A549 (cell line): ENCODE data around the gene TET2. TPM values are rescaled to one million over a fixed set of nuclear protein-coding genes. Genes with fewer than 3 reads are reported as not detected.

Source experiments
- ATAC-seq, 2 experiments: fragments of 200-7000 bp in 1 of 2; fragments of >200 bp in 1 of 2; cut with Nextera tagmentation in 1 of 2; cut with Tn5 transposase in 1 of 2; 3 replicates each; pipeline versions ENCODE4 v1.8.0 to v1.9.1; 2018 to 2020; ENCODE audit warnings: mild to moderate bottlenecking in 1 of 2, moderate library complexity in 1 of 2
- CTCF ChIA-PET: fragments of 300-600 bp; sonication (Branson Sonifier 250); formaldehyde crosslinking; extraction: SDS; loops from one replicate; lab custom pipeline; 2021; ENCODE audit warnings: antibody characterized with exemption, inconsistent platforms; lab: Yijun Ruan, JAX
- POLR2A ChIA-PET: fragments of 350-600 bp; formaldehyde crosslinking; extraction: SDS; loops from one replicate; lab custom pipeline; 2021; ENCODE audit warnings: antibody characterized with exemption, inconsistent platforms; lab: Yijun Ruan, JAX
- DNase-seq, 2 experiments: peaks; one replicate each; pipeline versions ENCODE4 v3.0.0 to v3.0.0-alpha.2; 2011 to 2016; ENCODE audit warnings: low read depth in 1 of 2, low spot score in 1 of 2
- FAIRE-seq: peaks from 2 replicates; lab custom pipeline; 2011; peaks lifted over from hg19 to GRCh38; lab: Jason Lieb, UNC
- H3K27ac ChIP-seq, 2 experiments: fragments of >200 bp; sonication (Bioruptor Twin); formaldehyde crosslinking; 3 replicates each; pipeline ENCODE4 v1.5.1; 2016 to 2017
- H3K4me1 ChIP-seq: fragments of >200 bp; sonication (Bioruptor Twin); formaldehyde crosslinking; 3 replicates; pipeline ENCODE4 v1.6.1; 2016
- H3K4me2 ChIP-seq: fragments of >200 bp; sonication (Bioruptor Twin); formaldehyde crosslinking; 3 replicates; pipeline ENCODE4 v1.6.1; 2016
- H3K4me3 ChIP-seq: fragments of >200 bp; sonication (Bioruptor Twin); formaldehyde crosslinking; 3 replicates; pipeline ENCODE4 v1.5.1; 2016
- H3K9me3 ChIP-seq: fragments of >200 bp; sonication (Bioruptor Twin); formaldehyde crosslinking; 3 replicates; pipeline ENCODE4 v1.6.1; 2016
- CHD2 ChIP-seq: fragments of 150-350 bp; IDR thresholded peaks from 2 replicates; pipeline ENCODE4 v1.6.1; 2014; ENCODE audit warnings: low read length; ENCODE audit not compliant: partially characterized antibody
- CHD4 ChIP-seq: fragments of 200-600 bp; sonication (generic); IDR thresholded peaks from 2 replicates; pipeline ENCODE4 v1.6.1; 2016; ENCODE audit warnings: antibody characterized with exemption, mild to moderate bottlenecking, borderline replicate concordance
- E2F6 ChIP-seq: IDR thresholded peaks from 2 replicates; pipeline ENCODE4 v1.6.1; 2012; ENCODE audit warnings: low read depth, borderline replicate concordance
- EHMT2 ChIP-seq: fragments of 200-600 bp; sonication (generic); IDR thresholded peaks from 2 replicates; pipeline ENCODE4 v1.6.1; 2016; ENCODE audit warnings: antibody characterized with exemption, low read depth, mild to moderate bottlenecking, moderate library complexity
- ESRRA ChIP-seq: fragments of 150-350 bp; IDR thresholded peaks from 2 replicates; pipeline ENCODE4 v1.6.1; 2014; ENCODE audit warnings: mild to moderate bottlenecking, low read length, borderline replicate concordance
- HEYL ChIP-seq: fragments of 250-450 bp; sonication (Bioruptor Pico); IDR thresholded peaks from 2 replicates; pipeline ENCODE4 v1.8.0; 2021; ENCODE audit warnings: mild to moderate bottlenecking, moderate library complexity
- HOXA7 ChIP-seq: fragments of 250-450 bp; sonication (Bioruptor Pico); IDR thresholded peaks from 2 replicates; pipeline ENCODE4 v1.5.0; 2020; ENCODE audit warnings: mild to moderate bottlenecking, moderate library complexity
- JUN ChIP-seq, 2 experiments: fragments of >200 bp; sonication (Bioruptor Twin); formaldehyde crosslinking; IDR thresholded peaks; 2 replicates in 1 of 2; 3 replicates in 1 of 2; pipeline ENCODE4 v1.6.1; 2016 to 2017
- JUNB ChIP-seq: fragments of >200 bp; sonication (Bioruptor Twin); formaldehyde crosslinking; IDR thresholded peaks from 2 replicates; pipeline ENCODE4 v1.6.1; 2016
- MAFK ChIP-seq: fragments of 450-650 bp; IDR thresholded peaks from 2 replicates; pipeline ENCODE4 v1.6.1; 2014; ENCODE audit not compliant: partially characterized antibody
- MAZ ChIP-seq: fragments of 150-350 bp; IDR thresholded peaks from 2 replicates; pipeline ENCODE4 v1.6.1; 2014; ENCODE audit warnings: antibody characterized with exemption, low read depth, low read length, borderline replicate concordance
- MYC ChIP-seq: IDR thresholded peaks from 2 replicates; pipeline ENCODE4 v1.6.1; 2012; ENCODE audit warnings: mild to moderate bottlenecking, inconsistent platforms, low read length, improper control_type of control experiment, borderline replicate concordance
- NPAS2 ChIP-seq: fragments of 250-450 bp; sonication (Bioruptor Pico); IDR thresholded peaks from 2 replicates; pipeline ENCODE4 v1.8.0; 2022; ENCODE audit warnings: mild to moderate bottlenecking, moderate library complexity, borderline replicate concordance
- PBX3 ChIP-seq: IDR thresholded peaks from 2 replicates; pipeline ENCODE4 v1.6.1; 2012
- RCOR1 ChIP-seq: fragments of 150-350 bp; IDR thresholded peaks from 2 replicates; pipeline ENCODE4 v1.6.1; 2014; ENCODE audit warnings: antibody characterized with exemption, low read length, low read depth
- REST ChIP-seq: fragments of 200-600 bp; sonication (generic); IDR thresholded peaks from 2 replicates; pipeline ENCODE4 v1.6.1; 2016; ENCODE audit warnings: antibody characterized with exemption, mild to moderate bottlenecking, moderate library complexity
- SMC3 ChIP-seq: fragments of >200 bp; sonication (Bioruptor Twin); formaldehyde crosslinking; IDR thresholded peaks from 3 replicates; pipeline ENCODE4 v1.6.1; 2018; ENCODE audit warnings: inconsistent platforms
- TP53 ChIP-seq: fragments of 250-450 bp; sonication (Bioruptor Pico); IDR thresholded peaks from 2 replicates; pipeline ENCODE4 v1.5.0; 2021; ENCODE audit warnings: mild to moderate bottlenecking, moderate library complexity
- ZC3H11A ChIP-seq: fragments of 450-650 bp; IDR thresholded peaks from 2 replicates; pipeline ENCODE4 v1.6.1; 2014; ENCODE audit warnings: antibody characterized with exemption, mild to moderate bottlenecking
- ZSCAN20 ChIP-seq: fragments of 250-450 bp; sonication (Bioruptor Pico); IDR thresholded peaks from 2 replicates; pipeline ENCODE4 v1.8.0; 2022; ENCODE audit warnings: mild to moderate bottlenecking, moderate library complexity
- WGBS: methylation state at CpG from one replicate; pipeline ENCODE4 v1.1.6; 2017; ENCODE audit errors: missing lambda C conversion rate; 5-methylcytosine and 5-hydroxymethylcytosine counted together
- polyA plus RNA-seq, 4 experiments: library from polyadenylated mRNA; depleted of rRNA in 3 of 4; stranded (reverse); fragments of >200 nt; fragmentation: RNase III in 1 of 4; extraction: RNeasy Plus Mini Kit Qiagen cat#74134 plus additional on column Dnase treatment in 1 of 4; gene quantifications; 2 replicates in 3 of 4; 3 replicates in 1 of 4; pipeline ENCODE4 v1.2.3, GENCODE V29; 2011 to 2017

The TET2 gene
- polyA plus RNA-seq, 2 of the 4 experiments (the other 2 are of a cell fraction): 2.2 to 6.6 TPM

GRCh38 chr4:105128208-105128607 lies 18.5 kb upstream of the TET2 start:
- POLR2A ChIA-PET: no interaction called here

GRCh38 chr4:105129286-105130040 lies 17.2 kb upstream of the TET2 start:
- no peak for DNase-seq
- CTCF ChIA-PET: interaction anchor here (1.2 kb wide), 1 partner anchor 11 kb away, joined by 3 read pairs; no protein-coding TSS in a partner anchor
- no peak overlapping the region for H3K4me3 ChIP-seq
- FAIRE-seq: no peak
- ATAC-seq: no peak
- WGBS: 38% methylated on average over 5 of the region's 5 CpGs
- TF ChIP-seq CHD2 (no peak), JUNB (no peak), TP53 (CRISPR knock-in tag) (no peak), PBX3 (no peak), NPAS2 (CRISPR knock-in tag) (no peak), RCOR1 (no peak), HOXA7 (CRISPR knock-in tag) (no peak), EHMT2 (no peak), JUN (IDR thresholded peaks at IDR 0.05) (no peak), ZC3H11A (no peak), CHD4 (no peak), SMC3 (no peak), MAFK (no peak), ESRRA (no peak), HEYL (CRISPR knock-in tag) (no peak)
- POLR2A ChIA-PET: no interaction called here
- H3K9me3 ChIP-seq: no peaks in the 10 kb centered on the region
- H3K27ac ChIP-seq: no peak overlapping the region
- H3K4me2 ChIP-seq: no peak overlapping the region
- H3K4me1 ChIP-seq: no peaks in the 10 kb centered on the region

More at GRCh38 chr4:105128208-105128607, 18.5 kb upstream of the TET2 start:
- no peak for ATAC-seq
- H3K27ac ChIP-seq: no peak overlapping the region
- DNase-seq: no peak
- 5% methylated on average over 1 of the region's 1 CpG for WGBS
- H3K4me3 ChIP-seq: no peak overlapping the region
- no peak overlapping the region for H3K4me2 ChIP-seq
- CTCF ChIA-PET: no interaction called here
- no peaks in the 10 kb centered on the region for H3K9me3 ChIP-seq
- H3K4me1 ChIP-seq: no peaks in the 10 kb centered on the region
- TF ChIP-seq MYC: no peak
- no peak for TF ChIP-seq ZSCAN20 (CRISPR knock-in tag)
- TF ChIP-seq E2F6: no peak
- no peak for FAIRE-seq

GRCh38 chr4:105130945-105131344 lies 15.7 kb upstream of the TET2 start:
- TF ChIP-seq MAZ (no peak), NPAS2 (CRISPR knock-in tag) (no peak), REST (no peak)
- no peak overlapping the region for H3K4me2 ChIP-seq
- H3K27ac ChIP-seq: no peak overlapping the region
- ChIA-PET POLR2A (no interaction called here), CTCF (interaction anchor here (1.9 kb wide), 1 partner anchor 10 kb away, joined by 6 read pairs; no protein-coding TSS in a partner anchor)
- DNase-seq: no peak
- no peak overlapping the region for H3K4me3 ChIP-seq
- no peak for FAIRE-seq
- H3K9me3 ChIP-seq: no peaks in the 10 kb centered on the region
- no peak for ATAC-seq
- 6% methylated on average over 1 of the region's 1 CpG for WGBS
- no peaks in the 10 kb centered on the region for H3K4me1 ChIP-seq
